Diencephalon (tissue), 1 donor: ENCODE measurements around the gene PSMC5. TPM values are rescaled to one million over a fixed set of nuclear protein-coding genes. Genes with fewer than 3 reads are reported as not detected.

Experiments
- total RNA-seq: library from RNA; depleted of rRNA; stranded (reverse); fragments of >200 nt; gene quantifications from one replicate; pipeline ENCODE4 v1.2.3, GENCODE V29; 2014

PSMC5 gene
- total RNA-seq, result 78.0 TPM

DNA sequence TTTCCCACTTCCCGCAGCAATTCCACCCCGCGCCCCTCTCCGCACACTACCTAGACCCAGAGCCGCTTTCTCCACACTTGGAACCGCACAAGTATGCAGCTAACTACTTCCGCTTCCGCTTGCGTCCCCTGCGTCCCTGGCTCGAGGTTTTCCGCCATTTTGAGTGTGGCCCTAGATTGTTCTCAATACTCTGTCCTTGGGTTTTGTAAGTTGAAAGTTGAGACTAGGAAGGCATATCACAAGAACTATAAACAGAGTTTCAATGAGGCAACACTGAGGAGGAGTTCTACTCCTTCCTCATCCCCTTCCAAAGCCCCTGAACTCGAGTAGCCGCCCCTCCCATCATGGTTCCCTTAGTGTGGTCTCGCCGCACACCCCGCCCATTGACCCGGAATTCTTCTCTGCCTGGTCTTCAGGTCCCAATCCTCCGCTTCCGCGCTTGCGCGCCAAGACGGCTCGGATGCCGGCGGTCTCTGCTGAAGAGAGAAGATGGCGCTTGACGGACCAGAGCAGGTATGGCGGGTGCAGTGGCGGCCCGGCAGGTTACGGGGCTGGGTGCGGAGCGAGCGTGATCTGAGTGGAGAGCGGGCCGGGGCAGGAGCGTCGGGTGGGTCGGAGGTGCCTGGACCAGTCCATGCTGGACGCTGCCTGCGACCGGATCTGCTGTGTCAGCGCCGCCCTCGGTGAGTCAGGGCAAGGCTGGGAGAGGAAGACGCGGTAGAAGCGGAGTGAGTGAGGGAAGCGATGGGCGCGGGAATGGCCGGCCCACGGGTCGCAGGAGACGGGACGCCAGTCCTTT, at the start of gene PSMC5, which contains the start of gene FTSJ3:
Gene PSMC5 (plus strand): TSS at position 430 of the 799 bp plus-strand sequence. CDS start 60 bp downstream, at position 490.
Gene FTSJ3 (minus strand): TSS at position 662 of the 799 bp plus-strand sequence. CDS start 761 bp downstream, outside the sequence.

DNA sequence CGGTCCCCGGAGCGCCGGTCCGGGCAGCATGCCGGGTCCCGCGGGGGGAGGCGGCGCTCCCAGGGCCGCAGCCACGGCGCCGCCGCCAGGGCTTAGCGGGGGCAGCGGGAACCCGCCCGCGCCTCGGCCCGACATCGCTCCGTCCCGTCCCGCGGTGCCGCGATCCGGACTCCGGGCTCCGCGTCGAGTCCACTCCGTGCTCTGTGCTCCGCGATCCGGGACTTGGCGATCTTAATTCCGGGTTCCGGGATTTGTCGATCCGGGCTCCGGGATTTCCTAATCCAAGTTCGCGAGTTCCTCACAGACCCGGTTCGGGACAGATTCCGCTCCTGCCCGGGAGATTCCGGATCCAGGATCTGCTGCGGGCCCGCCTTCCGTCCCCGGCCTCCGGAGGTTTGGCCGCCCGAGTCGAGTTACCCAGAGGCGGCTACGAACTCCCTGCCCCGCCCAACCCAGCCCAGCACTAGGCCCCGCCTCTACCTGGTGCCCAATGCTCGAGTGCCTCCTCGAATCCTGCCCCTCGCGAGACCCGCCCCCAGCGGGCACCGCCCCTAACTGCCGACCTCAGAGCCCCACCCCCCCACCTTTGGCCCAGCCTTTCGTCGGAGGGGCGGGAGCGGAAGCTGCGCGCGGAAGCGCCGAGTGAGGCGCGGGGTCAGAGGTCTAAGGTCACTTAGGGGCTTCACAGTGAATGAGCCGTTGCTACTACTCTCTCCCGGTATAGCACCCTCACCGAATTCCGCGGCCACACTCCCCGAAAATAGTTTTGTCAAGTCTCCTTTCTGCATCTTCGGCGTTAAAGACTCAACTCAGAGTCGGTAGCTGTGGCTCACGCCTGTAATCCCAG, 15.5 kb downstream of the PSMC5 start, which contains the start of gene SMARCD2:
Gene SMARCD2 (minus strand): TSS at position 146 of the 847 bp plus-strand sequence. CDS start 11 bp downstream, at position 135.

DNA sequence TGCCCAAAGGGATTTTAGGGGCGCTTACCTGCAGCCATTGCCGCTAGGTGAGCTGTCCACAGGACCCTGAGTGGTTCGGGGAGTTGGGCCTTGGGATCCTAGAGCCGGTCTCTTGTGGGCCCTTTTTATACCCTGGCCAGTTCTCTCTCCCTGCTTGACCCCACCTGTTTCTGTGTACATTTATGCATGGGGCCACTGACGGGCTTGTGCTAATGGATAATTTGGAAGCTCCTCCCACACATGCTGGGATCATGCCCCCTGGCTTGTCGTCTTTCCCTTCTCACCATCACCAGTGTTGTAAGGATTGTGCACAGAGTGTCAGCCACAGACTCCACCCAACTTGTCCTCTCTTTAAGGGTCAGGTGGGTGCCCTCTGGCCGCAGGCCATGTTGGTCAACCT, 46.3 kb downstream of the PSMC5 start, which contains the start of gene CSH2:
Gene CSH2 (minus strand): TSS at position 101 of the 400 bp plus-strand sequence. CDS start 63 bp downstream, at position 38.

Other genes with a start within 250 kb of the PSMC5 start
- gene TACO1, start 226.5 kb upstream of the PSMC5 start, total RNA-seq, result 10.1 TPM
- 19.4 TPM for gene MAP3K3, start 205.0 kb upstream of the PSMC5 start, total RNA-seq
- 12.5 TPM for gene LIMD2, start 127.3 kb upstream of the PSMC5 start, total RNA-seq
- gene STRADA, start 85.6 kb upstream of the PSMC5 start, total RNA-seq, result 32.3 TPM
- gene CCDC47, start 53.8 kb upstream of the PSMC5 start, total RNA-seq, result 65.3 TPM
- gene DDX42, start 53.3 kb upstream of the PSMC5 start, total RNA-seq, result 82.4 TPM
- 29.3 TPM for gene FTSJ3, start 232 bp downstream of the PSMC5 start, total RNA-seq
- 11.5 TPM for gene SMARCD2, start 15.3 kb downstream of the PSMC5 start, total RNA-seq
- gene CSH2, start 46.2 kb downstream of the PSMC5 start, total RNA-seq, result not detected
- gene GH2, start 54.5 kb downstream of the PSMC5 start, total RNA-seq, result not detected
- not detected for gene CSH1, start 69.1 kb downstream of the PSMC5 start, total RNA-seq
- not detected for gene CSHL1, start 83.8 kb downstream of the PSMC5 start, total RNA-seq
- not detected for gene GH1, start 91.4 kb downstream of the PSMC5 start, total RNA-seq
- 0.92 TPM for gene CD79B, start 104.9 kb downstream of the PSMC5 start, total RNA-seq
- 0.92 TPM for gene SCN4A, start 145.5 kb downstream of the PSMC5 start, total RNA-seq
- gene PRR29, start 170.9 kb downstream of the PSMC5 start, total RNA-seq, result 6.9 TPM
- 8.8 TPM for gene ICAM2, start 193.2 kb downstream of the PSMC5 start, total RNA-seq